ENCODE results near the gene MMP15. TPM values are rescaled to one million over a fixed set of nuclear protein-coding genes. Genes with fewer than 3 reads are reported as not detected.
"Not testable (repeated sequence)": the region's sequence is repeated elsewhere in the genome, so short reads cannot be mapped to it uniquely, and the experiment has no call there.

Gene MMP15
- total RNA-seq, 4 donors from 2014 or later, result 36.5 to 105 (median 80.5) TPM

- WGBS, 2 donors, result 83 to 90% methylated on average over 5 of the region's 5 CpGs
- H3K4me1 ChIP-seq, result peaks cover 0 to 11% of the 10 kb centered on the region in 2 donors
- H3K4me3 ChIP-seq (replicated peaks in 1 of 3), result no peak overlapping the region
- H3K9me3 ChIP-seq, result no peaks in the 10 kb centered on the region
- no peak overlapping the region for H3K27ac ChIP-seq
- intact Hi-C loops (cut with DNase I), result no loop called here
- H3K36me3 ChIP-seq, result no peaks in the 10 kb centered on the region
- no peak for DNase-seq
- TF ChIP-seq POLR2A (IDR thresholded peaks at IDR 0.05), result no peak
- no peak for TF ChIP-seq CTCF (IDR thresholded peaks at IDR 0.05)
- H3K27me3 ChIP-seq, result no peaks in the 10 kb centered on the region
Measured at GRCh38 chr16:58094026-58094425, 68.5 kb downstream of the MMP15 start.

GRCh38 chr16:58094791-58095574, 69.4 kb downstream of the MMP15 start:
- H3K9me3 ChIP-seq, result no peaks in the 10 kb centered on the region
- H3K27me3 ChIP-seq, result no peaks in the 10 kb centered on the region
- TF ChIP-seq CTCF (IDR thresholded peaks at IDR 0.05) (no peak), POLR2A (IDR thresholded peaks at IDR 0.05) (no peak)
- H3K4me1 ChIP-seq, result peaks cover 5 to 19% of the 10 kb centered on the region in 2 donors
- intact Hi-C loops (cut with DNase I), result no loop called here
- no peak overlapping the region for H3K4me3 ChIP-seq (replicated peaks in 1 of 3)
- 72 to 73% methylated on average over 11 of the region's 15 CpGs for WGBS, 2 donors
- H3K36me3 ChIP-seq, result no peaks in the 10 kb centered on the region
- H3K27ac ChIP-seq, result no peak overlapping the region
- no peak for DNase-seq

GRCh38 chr16:58095575-58095960, 70.0 kb downstream of the MMP15 start:
- 75% methylated on average over 6 of the region's 6 CpGs for WGBS, 2 donors
- H3K27ac ChIP-seq; H3K9me3 ChIP-seq; H3K27me3 ChIP-seq; intact Hi-C loops (cut with DNase I); H3K4me3 ChIP-seq (replicated peaks in 1 of 3); DNase-seq; H3K36me3 ChIP-seq: not testable (repeated sequence)
- H3K4me1 ChIP-seq, result peaks cover 10 to 22% of the 10 kb centered on the region in 2 donors

GRCh38 chr16:58096249-58096648, 70.7 kb downstream of the MMP15 start:
- H3K4me3 ChIP-seq (replicated peaks in 1 of 3), result no peak overlapping the region
- H3K27ac ChIP-seq, result no peak overlapping the region
- intact Hi-C loops (cut with DNase I), result no loop called here
- no peak for TF ChIP-seq CTCF (IDR thresholded peaks at IDR 0.05)
- TF ChIP-seq POLR2A (IDR thresholded peaks at IDR 0.05), result no peak
- H3K36me3 ChIP-seq, result no peaks in the 10 kb centered on the region
- DNase-seq, result no peak
- WGBS, 2 donors, result 76 to 83% methylated on average over 2 of the region's 2 CpGs
- H3K9me3 ChIP-seq, result no peaks in the 10 kb centered on the region
- H3K4me1 ChIP-seq, result peaks cover 12 to 22% of the 10 kb centered on the region in 2 donors
- H3K27me3 ChIP-seq, result no peaks in the 10 kb centered on the region

Small RNAs within 50 kb of the gene (small RNA-seq; reads per million reads assigned to genes)
- gene RF00019, result not detected

Other genes starting within 250 kb of the MMP15 start
- 100 to 1,000 TPM in 3 of 4 donors, 10 to 100 TPM in 1; 88.8 to 153 (median 132) TPM for gene KIFC3, start 223.3 kb upstream of the MMP15 start, total RNA-seq
- under 1 TPM in 1 of 4 donors, not detected in 3; 0.13 TPM for gene CNGB1, start 54.6 kb upstream of the MMP15 start, total RNA-seq
- gene ZNF319, start 25.1 kb upstream of the MMP15 start, total RNA-seq, result 10 to 100 TPM; 12.1 to 24.0 (median 18.7) TPM
- 10 to 100 TPM; 31.4 to 79.0 (median 60.0) TPM for gene USB1, start 24.3 kb upstream of the MMP15 start, total RNA-seq
- 10 to 100 TPM; 34.8 to 90.2 (median 57.7) TPM for gene CFAP20, start 103.6 kb downstream of the MMP15 start, total RNA-seq
- 10 to 100 TPM; 26.0 to 41.0 (median 33.9) TPM for gene CSNK2A2, start 172.4 kb downstream of the MMP15 start, total RNA-seq